Skeletal muscle tissue (tissue), 4 donors: ENCODE data around the gene KIAA1210. TPM values are rescaled to one million over a fixed set of nuclear protein-coding genes. Genes with fewer than 3 reads are reported as not detected.

Experiments used
- H3K27ac ChIP-seq: one replicate; pipeline ENCODE4 v1.7.0; 2013; ENCODE audit warnings: mild to moderate bottlenecking, low read depth, low read length, inconsistent platforms
- H3K27me3 ChIP-seq, 3 donors: one replicate each; pipeline ENCODE4 v1.7.0; 2013; ENCODE audit warnings: low read length in 3 of 3; ENCODE audit not compliant: control insufficient read depth in 3 of 3, insufficient read depth in 3 of 3
- H3K36me3 ChIP-seq, 3 donors: one replicate each; pipeline ENCODE4 v1.7.0; 2013; ENCODE audit warnings: low read length in 3 of 3; ENCODE audit not compliant: control insufficient read depth in 3 of 3, insufficient read depth in 3 of 3
- H3K4me1 ChIP-seq, 3 donors: one replicate each; pipeline ENCODE4 v1.7.0; 2013; ENCODE audit warnings: low read length in 3 of 3, mild to moderate bottlenecking in 3 of 3; ENCODE audit not compliant: control insufficient read depth in 3 of 3, insufficient read depth in 3 of 3
- H3K4me3 ChIP-seq, 3 donors: one replicate each; pipeline ENCODE4 v1.7.0; 2013; ENCODE audit warnings: low read length in 3 of 3
- H3K9ac ChIP-seq, 3 donors: one replicate each; pipeline ENCODE4 v1.7.0; 2013; ENCODE audit warnings: low read length in 3 of 3, mild to moderate bottlenecking in 3 of 3, moderate library complexity in 2 of 3, low read depth in 1 of 3
- H3K9me3 ChIP-seq, 3 donors: one replicate each; pipeline ENCODE4 v1.7.0; 2013; ENCODE audit warnings: low read length in 3 of 3; ENCODE audit not compliant: control insufficient read depth in 3 of 3
- total RNA-seq: library from RNA; depleted of rRNA; stranded (reverse); fragments of >200 nt; gene quantifications from one replicate; pipeline ENCODE4 v1.2.3, GENCODE V29; 2014
- donor health status: Osteomylitis.

KIAA1210 gene
- total RNA-seq, result not detected

GRCh38 chrX:119127650-119128049 is at the start of gene KIAA1210:
Gene KIAA1210, minus strand, starts transcription at chrX:119127812. Its CDS starts 4,170 bp downstream, at chrX:119123642.
- H3K27me3 ChIP-seq, result no peaks in the 10 kb centered on the region
- H3K27ac ChIP-seq, result no peak within 1 kb of the TSS
- H3K9ac ChIP-seq, result no peak within 1 kb of the TSS
- no peaks in the 10 kb centered on the region for H3K9me3 ChIP-seq
- no peaks in the 10 kb centered on the region for H3K4me1 ChIP-seq
- no peak within 1 kb of the TSS for H3K4me3 ChIP-seq
- H3K36me3 ChIP-seq, result no peaks in the 10 kb centered on the region

DNA sequence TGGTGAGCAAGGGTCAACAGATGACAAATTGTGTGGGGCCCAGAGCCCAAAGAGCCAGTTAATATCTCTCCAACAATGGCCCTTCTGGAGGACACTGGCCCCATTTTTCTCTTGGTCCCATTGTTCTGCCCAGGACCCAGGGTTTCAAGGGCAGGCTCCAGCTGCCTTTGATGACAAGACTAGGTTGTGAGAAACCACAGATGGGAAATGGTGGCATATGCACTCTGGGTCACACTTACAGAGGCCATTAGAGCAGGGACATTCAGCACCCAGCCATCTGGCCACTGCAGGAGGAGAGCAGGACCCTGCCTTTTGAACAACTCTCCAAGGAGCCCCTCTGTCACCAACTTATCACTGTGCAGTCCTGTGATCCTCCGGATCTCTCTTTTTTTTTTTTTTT is 49.7 kb upstream of the KIAA1210 start:
- H3K9ac ChIP-seq, result no peak overlapping the region
- H3K4me1 ChIP-seq, result no peaks in the 10 kb centered on the region
- H3K27me3 ChIP-seq, result no peaks in the 10 kb centered on the region
- no peaks in the 10 kb centered on the region for H3K36me3 ChIP-seq
- H3K27ac ChIP-seq, result no peak overlapping the region
- no peak overlapping the region for H3K4me3 ChIP-seq
- H3K9me3 ChIP-seq, result no peaks in the 10 kb centered on the region

DNA sequence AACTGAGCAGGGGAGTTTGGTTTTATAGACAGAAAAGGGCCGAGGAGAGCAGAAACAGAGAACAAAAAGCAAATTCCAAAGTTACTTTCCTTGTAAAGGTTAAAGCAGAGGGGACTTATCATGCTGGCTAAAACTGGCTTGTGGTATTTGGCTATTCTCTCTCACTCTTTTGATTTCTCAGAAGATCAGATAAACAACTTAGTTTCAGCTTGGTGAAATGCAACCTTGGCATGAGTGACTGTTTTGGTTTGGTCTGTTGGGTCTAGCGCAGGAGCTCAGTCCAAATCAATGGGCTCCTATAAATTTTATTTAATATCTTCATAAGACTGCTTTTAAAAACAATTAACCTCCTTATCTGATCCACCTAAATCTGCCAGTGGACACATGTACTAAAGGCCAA is 47.3 kb upstream of the KIAA1210 start:
- no peaks in the 10 kb centered on the region for H3K4me1 ChIP-seq
- no peaks in the 10 kb centered on the region for H3K27me3 ChIP-seq
- H3K9ac ChIP-seq, result no peak overlapping the region
- H3K4me3 ChIP-seq, result no peak overlapping the region
- no peaks in the 10 kb centered on the region for H3K36me3 ChIP-seq
- no peak overlapping the region for H3K27ac ChIP-seq
- no peaks in the 10 kb centered on the region for H3K9me3 ChIP-seq

- H3K9ac ChIP-seq, result no peak overlapping the region
- H3K4me3 ChIP-seq, result no peak overlapping the region
- no peaks in the 10 kb centered on the region for H3K27me3 ChIP-seq
- H3K36me3 ChIP-seq, result no peaks in the 10 kb centered on the region
- H3K4me1 ChIP-seq, result no peaks in the 10 kb centered on the region
- H3K9me3 ChIP-seq, result no peaks in the 10 kb centered on the region
- no peak overlapping the region for H3K27ac ChIP-seq
These were observed 40.5 kb upstream of the KIAA1210 start for GRCh38 chrX:119168104-119168503.

GRCh38 chrX:119158226-119158625 is 30.6 kb upstream of the KIAA1210 start:
- Histone ChIP-seq H3K36me3 (no peaks in the 10 kb centered on the region), H3K9ac (no peak overlapping the region), H3K27me3 (peaks cover 0 to 10% (median 0%) of the 10 kb centered on the region in 3 donors), H3K27ac (no peak overlapping the region), H3K4me1 (no peaks in the 10 kb centered on the region), H3K4me3 (no peak overlapping the region), H3K9me3 (no peaks in the 10 kb centered on the region)

- no peak overlapping the region for H3K4me3 ChIP-seq
- no peaks in the 10 kb centered on the region for H3K4me1 ChIP-seq
- no peak overlapping the region for H3K9ac ChIP-seq
- no peak overlapping the region for H3K27ac ChIP-seq
- no peaks in the 10 kb centered on the region for H3K9me3 ChIP-seq
- no peaks in the 10 kb centered on the region for H3K36me3 ChIP-seq
- peaks cover 0 to 10% (median 0%) of the 10 kb centered on the region in 3 donors for H3K27me3 ChIP-seq
These were observed 28.6 kb upstream of the KIAA1210 start for GRCh38 chrX:119156241-119156640.

GRCh38 chrX:119155416-119156035 is 27.9 kb upstream of the KIAA1210 start:
- Histone ChIP-seq H3K36me3 (no peaks in the 10 kb centered on the region), H3K27ac (no peak overlapping the region), H3K9ac (no peak overlapping the region), H3K4me3 (no peak overlapping the region), H3K4me1 (no peaks in the 10 kb centered on the region), H3K27me3 (peaks cover 0 to 10% (median 0%) of the 10 kb centered on the region in 3 donors), H3K9me3 (no peaks in the 10 kb centered on the region)

DNA sequence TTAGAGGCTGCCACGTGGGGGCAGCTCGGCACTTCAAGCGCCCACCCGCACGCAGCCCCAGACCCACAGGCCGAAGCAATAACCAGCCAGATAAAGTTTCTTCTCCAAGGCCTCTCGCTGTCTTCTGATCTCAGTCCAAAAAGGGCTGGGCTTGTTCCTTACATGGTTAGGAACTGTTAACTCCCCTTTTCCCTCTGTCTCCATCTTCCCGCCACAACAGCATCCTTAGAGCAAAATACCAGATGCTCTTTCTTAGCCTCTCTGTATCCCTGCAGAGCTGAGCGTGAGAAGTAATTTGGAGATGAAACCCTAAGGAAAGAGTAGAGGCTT is 23.4 kb upstream of the KIAA1210 start:
- H3K27ac ChIP-seq, result no peak overlapping the region
- H3K4me3 ChIP-seq, result no peak overlapping the region
- H3K4me1 ChIP-seq, result no peaks in the 10 kb centered on the region

GRCh38 chrX:119150163-119151050 is 22.8 kb upstream of the KIAA1210 start:
- H3K4me1 ChIP-seq, result no peaks in the 10 kb centered on the region
- H3K27ac ChIP-seq, result no peak overlapping the region
- H3K4me3 ChIP-seq, result no peak overlapping the region
- H3K9me3 ChIP-seq, result no peaks in the 10 kb centered on the region
- H3K27me3 ChIP-seq, result peaks cover 0 to 3% (median 0%) of the 10 kb centered on the region in 3 donors
- H3K36me3 ChIP-seq, result no peaks in the 10 kb centered on the region
- H3K9ac ChIP-seq, result no peak overlapping the region

More for the DNA sequence above, 23.4 kb upstream of the KIAA1210 start:
- Histone ChIP-seq H3K9ac (no peak overlapping the region), H3K9me3 (no peaks in the 10 kb centered on the region), H3K36me3 (no peaks in the 10 kb centered on the region), H3K27me3 (peaks cover 0 to 8% (median 0%) of the 10 kb centered on the region in 3 donors)

DNA sequence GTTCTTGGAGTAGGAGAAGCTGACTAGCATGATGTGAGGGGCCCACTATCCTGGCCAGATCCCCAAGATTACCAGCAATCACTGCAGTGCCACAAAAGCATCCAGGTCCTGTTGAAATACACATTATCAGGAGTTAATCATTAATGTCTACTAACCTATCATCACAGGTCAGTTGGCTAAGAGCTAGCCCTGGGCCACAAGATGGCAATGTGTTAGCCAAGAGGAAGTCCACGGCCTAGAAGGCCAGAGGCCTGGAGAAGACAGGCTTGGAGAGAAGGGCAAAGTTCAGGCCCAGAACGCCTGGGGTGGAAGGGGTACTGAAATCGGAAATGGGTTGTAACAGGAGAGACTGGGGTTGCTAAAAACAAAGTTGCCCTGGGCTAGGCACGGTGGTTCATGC is 19.9 kb upstream of the KIAA1210 start:
- Histone ChIP-seq H3K36me3 (no peaks in the 10 kb centered on the region), H3K4me1 (no peaks in the 10 kb centered on the region), H3K27me3 (no peaks in the 10 kb centered on the region), H3K9me3 (no peaks in the 10 kb centered on the region), H3K27ac (no peak overlapping the region), H3K4me3 (no peak overlapping the region), H3K9ac (no peak overlapping the region)
